HEK293 (cell line): ENCODE data around the gene SLC9A2.

ENCODE experiments used
- CTCF ChIA-PET: fragments of 350-600 bp; formaldehyde crosslinking; extraction: SDS; loops from one replicate; lab custom pipeline; 2021; ENCODE audit warnings: antibody characterized with exemption; lab: Yijun Ruan, JAX
- POLR2A ChIA-PET: fragments of 300-600 bp; formaldehyde crosslinking; extraction: SDS; loops from one replicate; lab custom pipeline; 2020; ENCODE audit warnings: antibody characterized with exemption, inconsistent platforms; lab: Yijun Ruan, JAX
- H3K27ac ChIP-seq: fragments of 200-500 bp; sonication (Bioruptor generic); 2 replicates; pipeline ENCODE4 v1.5.1; 2014; ENCODE audit warnings: low read depth, low read length, control low read depth, inconsistent platforms; ENCODE audit errors: extremely low read depth
- H3K36me3 ChIP-seq, 2 experiments: fragments of 200-500 bp in 1 of 2; sonication (Bioruptor generic) in 1 of 2; 1 replicate in 1 of 2; 2 replicates in 1 of 2; pipeline ENCODE4 v1.5.1; 2014 to 2017; ENCODE audit warnings: inconsistent platforms in 2 of 2, low read length in 2 of 2; ENCODE audit not compliant: control insufficient read depth in 2 of 2, insufficient read depth in 1 of 2
- H3K4me1 ChIP-seq: fragments of 200-500 bp; sonication (Bioruptor generic); 2 replicates; pipeline ENCODE4 v1.5.1; 2014; ENCODE audit warnings: mild to moderate bottlenecking, low read length, inconsistent platforms; ENCODE audit not compliant: control insufficient read depth, insufficient read depth
- H3K4me3 ChIP-seq: 2 replicates; pipeline ENCODE4 v1.5.1; 2011; ENCODE audit warnings: low read depth, mild to moderate bottlenecking, control low read depth, low read length, moderate library complexity
- H3K9me3 ChIP-seq: fragments of 200-500 bp; sonication (Bioruptor generic); 2 replicates; pipeline ENCODE4 v1.5.1; 2014; ENCODE audit warnings: low read depth, low read length, inconsistent platforms; ENCODE audit not compliant: control insufficient read depth, insufficient read depth
- CTCF ChIP-seq: fragments of 450-650 bp; formaldehyde crosslinking; IDR thresholded peaks from 2 replicates; pipeline ENCODE4 v1.5.1; 2016; ENCODE audit warnings: missing biosample characterization, missing genetic modification characterization
- ELK4 ChIP-seq: IDR thresholded peaks from 2 replicates; pipeline ENCODE4 v1.6.1; 2011; ENCODE audit warnings: mild to moderate bottlenecking, low read depth, low read length, borderline replicate concordance
- KLF7 ChIP-seq: fragments of 450-650 bp; formaldehyde crosslinking; IDR thresholded peaks from 2 replicates; pipeline ENCODE4 v1.5.1; 2016; ENCODE audit warnings: missing biosample characterization, missing genetic modification characterization, borderline replicate concordance
- REPIN1 ChIP-seq: fragments of 450-650 bp; formaldehyde crosslinking; IDR thresholded peaks from 2 replicates; pipeline ENCODE4 v1.5.1; 2017; ENCODE audit warnings: missing biosample characterization, missing genetic modification characterization, low read depth
- SCRT1 ChIP-seq: fragments of 450-650 bp; formaldehyde crosslinking; IDR thresholded peaks from 2 replicates; pipeline ENCODE4 v1.5.1; 2016; ENCODE audit warnings: missing biosample characterization, missing genetic modification characterization, borderline replicate concordance
- SP2 ChIP-seq: fragments of 450-650 bp; formaldehyde crosslinking; IDR thresholded peaks from 2 replicates; pipeline ENCODE4 v1.5.1; 2016; ENCODE audit warnings: missing biosample characterization, missing genetic modification characterization
- ZBTB21 ChIP-seq: fragments of 450-650 bp; formaldehyde crosslinking; IDR thresholded peaks from 2 replicates; pipeline ENCODE4 v1.5.1; 2017; ENCODE audit warnings: missing biosample characterization, missing genetic modification characterization
- ZFHX2 ChIP-seq: fragments of 450-650 bp; formaldehyde crosslinking; conservative IDR thresholded peaks from 2 replicates; pipeline ENCODE4 v1.5.1; 2016; ENCODE audit warnings: missing biosample characterization, missing genetic modification characterization
- ZIC2 ChIP-seq: fragments of 450-650 bp; formaldehyde crosslinking; IDR thresholded peaks from 2 replicates; pipeline ENCODE4 v1.5.1; 2016; ENCODE audit warnings: missing biosample characterization, missing genetic modification characterization
- ZNF19 ChIP-seq: fragments of 450-650 bp; formaldehyde crosslinking; IDR thresholded peaks from 2 replicates; pipeline ENCODE4; 2016; ENCODE audit warnings: missing biosample characterization, missing genetic modification characterization, low read depth
- ZNF362 ChIP-seq: fragments of 450-650 bp; formaldehyde crosslinking; IDR thresholded peaks from 2 replicates; pipeline ENCODE4 v1.5.1; 2016; ENCODE audit warnings: missing biosample characterization, missing genetic modification characterization
- ZNF416 ChIP-seq: fragments of 450-650 bp; formaldehyde crosslinking; IDR thresholded peaks from 2 replicates; pipeline ENCODE4 v1.5.1; 2016; ENCODE audit warnings: missing biosample characterization, missing genetic modification characterization
- ZNF473 ChIP-seq: fragments of 450-650 bp; formaldehyde crosslinking; IDR thresholded peaks from 2 replicates; pipeline ENCODE4 v1.5.1; 2017; ENCODE audit warnings: missing biosample characterization, missing genetic modification characterization
- ZNF488 ChIP-seq: fragments of 450-650 bp; formaldehyde crosslinking; IDR thresholded peaks from 2 replicates; pipeline ENCODE4 v1.5.1; 2016; ENCODE audit warnings: missing biosample characterization, missing genetic modification characterization
- ZNF510 ChIP-seq: fragments of 450-650 bp; formaldehyde crosslinking; IDR thresholded peaks from 2 replicates; pipeline ENCODE4 v1.5.1; 2018; ENCODE audit warnings: mild to moderate bottlenecking, missing genetic modification characterization, missing biosample characterization; ENCODE audit not compliant: insufficient replicate concordance
- ZNF518A ChIP-seq: fragments of 450-650 bp; formaldehyde crosslinking; conservative IDR thresholded peaks from 2 replicates; pipeline ENCODE4 v1.5.1; 2016; ENCODE audit warnings: low read depth, missing biosample characterization, missing genetic modification characterization
- ZNF529 ChIP-seq: fragments of 450-650 bp; formaldehyde crosslinking; IDR thresholded peaks from 2 replicates; pipeline ENCODE4 v1.5.1; 2017; ENCODE audit warnings: missing genetic modification characterization, missing biosample characterization; ENCODE audit not compliant: insufficient replicate concordance
- ZNF544 ChIP-seq: fragments of 450-650 bp; formaldehyde crosslinking; IDR thresholded peaks from 2 replicates; pipeline ENCODE4 v1.5.0; 2017; ENCODE audit warnings: missing biosample characterization, missing genetic modification characterization
- ZNF660 ChIP-seq: fragments of 450-650 bp; IDR thresholded peaks from 2 replicates; pipeline ENCODE4 v1.5.1; 2018; ENCODE audit warnings: missing biosample characterization, mild to moderate bottlenecking, missing genetic modification characterization
- ZNF670 ChIP-seq: fragments of 450-650 bp; formaldehyde crosslinking; IDR thresholded peaks from 2 replicates; pipeline ENCODE4 v1.5.1; 2016; ENCODE audit warnings: missing biosample characterization, missing genetic modification characterization, low read depth
- ZNF692 ChIP-seq: fragments of 450-650 bp; formaldehyde crosslinking; IDR thresholded peaks from 2 replicates; pipeline ENCODE4 v1.5.1; 2016; ENCODE audit warnings: missing biosample characterization, missing genetic modification characterization
- ZNF837 ChIP-seq: fragments of 450-650 bp; formaldehyde crosslinking; IDR thresholded peaks from 2 replicates; pipeline ENCODE4 v1.5.1; 2016; ENCODE audit warnings: missing biosample characterization, missing genetic modification characterization

The SLC9A2 gene

GRCh38 chr2:102599486-102599885 is 19.9 kb upstream of the SLC9A2 start (continued):
- TF ChIP-seq ZNF518A (tag by site-specific recombination) (no peak), ZNF660 (tag by site-specific recombination) (no peak), ZBTB21 (no peak), SCRT1 (tag by site-specific recombination) (no peak)

- Histone ChIP-seq H3K4me1 (no peaks in the 10 kb centered on the region), H3K27ac (no peak overlapping the region), H3K36me3 (no peaks in the 10 kb centered on the region), H3K4me3 (no peak overlapping the region), H3K9me3 (no peaks in the 10 kb centered on the region)
- ChIA-PET POLR2A (no interaction called here), CTCF (interaction anchor here (1.0 to 1.8 kb wide), 2 partner anchors 14 to 129 kb away, joined by 3 to 7 read pairs; partner anchors contain the start of gene SLC9A4)
- TF ChIP-seq ZNF837 (tag by site-specific recombination) (no peak), ZNF670 (no peak), ZNF544 (no peak), SCRT1 (tag by site-specific recombination) (no peak), ZFHX2 (tag by site-specific recombination) (no peak), REPIN1 (no peak), KLF7 (tag by site-specific recombination) (no peak), ELK4 (no peak), ZNF510 (tag by site-specific recombination) (no peak), SP2 (no peak), ZNF473 (tag by site-specific recombination) (no peak), ZIC2 (tag by site-specific recombination) (no peak), ZNF19 (tag by site-specific recombination) (no peak), ZNF692 (no peak), ZNF362 (tag by site-specific recombination) (no peak), ZNF416 (no peak), ZNF488 (tag by site-specific recombination) (no peak), CTCF (tag by site-specific recombination) (no peak), ZNF529 (tag by site-specific recombination) (no peak)
Measured at GRCh38 chr2:102601730-102602129, 17.6 kb upstream of the SLC9A2 start.
